ENCODE data around the gene LTBP1.

DNA sequence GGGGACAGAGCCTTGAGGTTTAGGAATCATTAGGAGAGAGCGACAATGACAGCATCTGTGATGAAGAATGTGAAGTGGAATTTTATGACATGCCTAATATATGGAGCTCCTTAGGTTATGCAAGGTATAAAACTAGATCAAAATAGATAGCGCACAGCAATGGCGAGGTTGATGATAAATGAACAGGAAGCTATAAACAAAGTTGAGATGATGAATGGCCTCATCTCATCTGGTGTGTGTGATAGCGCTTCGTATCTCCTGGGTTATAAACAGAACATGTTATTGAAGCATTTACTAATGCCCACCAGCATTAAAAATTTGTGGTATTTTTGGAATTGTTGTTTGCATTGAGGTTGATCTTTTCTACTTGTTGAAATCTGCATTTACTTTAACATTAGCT, 231.5 kb downstream of the LTBP1 start:
- TF ChIP-seq, protein P1, sequence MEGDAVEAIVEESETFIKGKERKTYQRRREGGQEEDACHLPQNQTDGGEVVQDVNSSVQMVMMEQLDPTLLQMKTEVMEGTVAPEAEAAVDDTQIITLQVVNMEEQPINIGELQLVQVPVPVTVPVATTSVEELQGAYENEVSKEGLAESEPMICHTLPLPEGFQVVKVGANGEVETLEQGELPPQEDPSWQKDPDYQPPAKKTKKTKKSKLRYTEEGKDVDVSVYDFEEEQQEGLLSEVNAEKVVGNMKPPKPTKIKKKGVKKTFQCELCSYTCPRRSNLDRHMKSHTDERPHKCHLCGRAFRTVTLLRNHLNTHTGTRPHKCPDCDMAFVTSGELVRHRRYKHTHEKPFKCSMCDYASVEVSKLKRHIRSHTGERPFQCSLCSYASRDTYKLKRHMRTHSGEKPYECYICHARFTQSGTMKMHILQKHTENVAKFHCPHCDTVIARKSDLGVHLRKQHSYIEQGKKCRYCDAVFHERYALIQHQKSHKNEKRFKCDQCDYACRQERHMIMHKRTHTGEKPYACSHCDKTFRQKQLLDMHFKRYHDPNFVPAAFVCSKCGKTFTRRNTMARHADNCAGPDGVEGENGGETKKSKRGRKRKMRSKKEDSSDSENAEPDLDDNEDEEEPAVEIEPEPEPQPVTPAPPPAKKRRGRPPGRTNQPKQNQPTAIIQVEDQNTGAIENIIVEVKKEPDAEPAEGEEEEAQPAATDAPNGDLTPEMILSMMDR (IDR thresholded peaks at IDR 0.05), result no peak
- no peak for TF ChIP-seq POLR2A (IDR thresholded peaks at IDR 0.05)
- no peak for TF ChIP-seq POLR2AphosphoS5 (IDR thresholded peaks at IDR 0.05)

Data from suprapubic skin (tissue), 4 donors.